GM19372 (cell line): Measurements from ENCODE around the gene CTNNA3.

ENCODE experiments used
- ATAC-seq: cut with Tn5 transposase; IDR thresholded peaks from one replicate; pipeline ENCODE4 v1.9.1; 2021; ENCODE audit warnings: mild to moderate bottlenecking, low read depth, moderate library complexity; ENCODE audit not compliant: unreplicated experiment

Gene CTNNA3

GRCh38 chr10:66218981-66219587 lies 1476.9 kb downstream of the CTNNA3 start:
- no peak for ATAC-seq

- no peak for ATAC-seq
These were observed 1477.7 kb downstream of the CTNNA3 start for GRCh38 chr10:66218289-66218688.

- no peak for ATAC-seq
These were observed 1480.1 kb downstream of the CTNNA3 start for GRCh38 chr10:66215920-66216319.

DNA sequence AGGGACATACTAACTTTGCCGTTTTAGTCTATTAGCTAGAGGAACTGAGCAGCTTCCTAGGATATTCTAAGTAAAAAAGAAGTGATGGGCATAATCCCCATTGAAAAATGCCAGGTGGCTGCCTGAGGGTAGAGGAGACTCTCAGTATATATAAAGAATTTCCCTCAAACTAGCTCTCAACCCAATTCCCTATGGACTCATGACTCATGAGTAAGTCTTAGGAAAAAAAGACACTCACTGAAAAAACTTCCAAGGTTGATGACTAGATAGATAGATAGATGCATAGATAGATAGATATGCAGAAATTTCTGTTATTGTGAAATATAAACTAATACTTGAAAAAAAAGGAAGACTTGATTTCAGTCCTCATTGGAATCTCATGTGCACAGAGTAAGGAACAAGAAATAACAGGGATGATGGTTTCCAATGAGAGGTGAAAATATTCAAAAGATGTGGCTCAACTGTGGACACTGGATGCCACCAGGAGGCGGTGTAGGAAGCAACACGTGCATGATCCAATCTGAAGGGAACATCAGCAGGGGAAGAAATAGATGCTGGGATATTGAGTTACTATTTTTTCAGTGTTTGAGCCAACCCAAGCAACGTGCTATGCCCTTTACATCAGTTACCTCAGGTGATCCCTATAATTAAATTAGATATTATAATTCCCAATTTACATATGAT lies 1481.1 kb downstream of the CTNNA3 start:
- ATAC-seq = no peak

GRCh38 chr10:66209025-66209424 lies 1487.0 kb downstream of the CTNNA3 start:
- no peak for ATAC-seq

DNA sequence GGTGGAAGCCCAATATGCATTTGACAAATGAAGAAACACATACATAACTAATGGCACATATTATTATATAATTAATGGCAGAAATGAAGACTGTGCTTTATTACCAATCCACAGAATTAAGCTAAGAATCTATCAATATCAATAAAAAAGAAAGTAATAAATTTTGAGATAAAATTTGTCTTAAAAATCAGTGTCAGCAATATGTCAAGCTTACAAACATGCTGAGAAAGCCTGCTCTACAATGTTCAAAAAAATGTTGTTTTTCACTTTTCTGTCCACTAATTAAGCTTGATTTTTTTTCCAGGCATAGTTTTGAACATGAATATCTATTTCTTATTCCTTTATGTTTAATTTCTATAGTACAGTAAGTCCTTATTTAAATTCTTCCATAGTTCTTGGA lies 1491.2 kb downstream of the CTNNA3 start:
- ATAC-seq = no peak

DNA sequence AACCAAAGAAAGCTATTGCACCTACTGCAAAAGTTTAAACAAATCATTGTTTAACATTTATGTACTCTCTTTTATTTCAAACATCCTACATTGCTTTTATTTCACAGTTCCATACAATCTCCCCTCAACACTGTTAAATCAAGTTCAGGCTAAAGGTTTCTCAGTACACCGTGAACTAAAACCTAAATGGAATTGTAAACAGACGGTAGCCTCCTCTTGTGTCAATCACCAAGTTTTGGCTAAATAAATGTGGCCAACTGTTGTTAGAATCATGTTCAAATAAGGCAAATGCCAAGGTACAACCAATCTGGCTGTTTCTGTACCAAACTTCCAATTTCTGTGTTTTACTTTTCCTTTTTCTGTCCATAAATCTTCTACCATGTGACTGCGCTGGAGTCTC lies 1493.9 kb downstream of the CTNNA3 start:
- ATAC-seq = no peak

DNA sequence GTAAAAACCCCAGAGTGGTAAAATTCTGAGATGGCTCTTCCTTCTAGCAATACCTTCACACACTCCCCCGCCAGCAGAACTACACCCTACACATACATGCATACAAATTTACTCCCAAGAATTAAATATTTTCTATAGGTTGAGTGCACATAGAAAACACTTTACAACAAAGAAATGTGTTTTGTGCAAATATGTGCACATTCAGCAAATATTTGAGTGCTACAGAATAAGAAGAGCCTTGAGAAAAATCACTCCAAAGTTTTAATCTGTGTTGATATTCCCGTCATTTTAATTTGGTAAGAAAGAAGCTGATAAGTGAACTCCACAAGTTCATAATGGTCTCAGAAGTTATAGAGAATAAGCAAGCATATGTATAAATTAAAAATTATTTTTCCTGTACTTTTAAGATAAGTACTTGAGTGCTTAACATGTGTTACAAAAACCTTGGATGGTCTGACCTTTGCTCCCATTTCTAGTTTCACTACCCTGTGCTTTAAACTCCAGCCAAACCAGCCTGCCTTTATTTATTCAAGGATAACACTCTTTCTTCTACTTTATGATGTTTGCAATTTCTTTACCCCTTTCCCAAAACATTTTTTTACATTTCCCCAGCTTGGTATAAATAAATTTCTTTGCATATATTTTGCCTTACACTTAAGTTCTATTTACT lies 1503.7 kb downstream of the CTNNA3 start:
- no peak for ATAC-seq

DNA sequence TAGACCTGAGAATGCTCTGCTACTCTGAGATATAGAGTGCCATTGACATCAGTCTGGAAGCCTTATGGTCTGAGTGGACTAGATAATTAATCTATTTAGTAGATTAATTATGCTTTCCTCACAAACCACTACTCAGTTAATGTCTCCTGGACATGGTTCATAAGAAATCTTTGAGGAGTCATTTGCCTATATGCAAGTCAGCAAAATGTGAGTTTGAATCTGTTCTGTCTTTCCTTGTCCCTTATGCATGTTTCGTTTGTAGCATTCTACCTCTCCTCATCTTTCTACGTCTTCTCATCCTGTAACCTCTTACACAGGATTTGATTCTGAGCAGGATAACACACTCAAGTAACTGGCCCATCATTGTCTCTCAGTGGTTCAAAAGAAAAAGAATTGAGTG lies 1505.6 kb downstream of the CTNNA3 start:
- no peak for ATAC-seq

DNA sequence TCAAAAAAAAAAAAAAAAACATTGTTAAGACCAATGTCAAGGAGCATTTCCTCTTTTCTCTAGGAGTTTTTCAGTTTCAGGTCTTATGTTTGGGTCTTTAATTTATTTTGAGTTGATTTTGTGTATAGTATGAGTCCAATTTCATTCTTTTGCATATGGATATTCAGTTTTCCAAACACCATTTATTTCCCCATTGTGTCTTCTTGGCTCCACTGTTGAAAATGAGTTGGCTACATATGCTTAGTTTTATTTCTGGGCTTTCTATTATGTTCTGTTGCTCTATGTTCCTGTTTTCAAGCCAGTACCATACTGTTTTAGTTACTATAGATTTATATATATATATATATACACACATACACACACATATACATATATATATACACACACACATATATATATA lies 1506.7 kb downstream of the CTNNA3 start:
- ATAC-seq = no peak

DNA sequence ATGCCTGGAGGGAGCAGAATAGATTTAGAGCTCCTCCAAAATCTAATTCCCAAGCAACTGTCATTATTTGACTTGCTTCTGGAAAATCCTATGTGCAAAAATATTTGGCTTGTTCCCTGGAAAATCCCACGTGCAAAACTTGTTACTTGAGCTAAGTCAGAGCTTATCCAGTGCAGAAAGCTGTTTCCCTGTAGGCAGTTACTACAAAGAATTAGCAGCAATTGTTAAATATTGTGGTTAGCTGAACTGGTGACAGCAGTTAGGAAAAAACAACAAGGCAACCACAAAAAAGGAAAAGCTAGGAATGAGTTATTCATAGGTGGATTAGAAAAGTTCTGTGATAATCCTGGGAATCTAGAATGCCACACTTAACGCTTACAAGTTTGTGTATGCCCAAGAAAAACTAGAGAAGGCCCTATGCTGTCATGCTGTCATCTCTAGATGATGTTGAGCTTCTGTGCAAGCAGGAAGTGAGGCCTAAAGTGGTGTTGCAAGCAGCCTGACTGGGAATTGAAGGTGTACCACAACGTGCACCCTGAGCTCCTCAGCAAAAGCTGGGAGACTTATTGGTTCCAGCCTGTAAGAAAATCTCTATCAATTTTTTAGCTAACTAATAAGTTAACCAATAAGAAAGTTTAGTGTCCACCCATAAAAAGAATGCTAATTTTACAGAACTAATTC lies 1508.8 kb downstream of the CTNNA3 start:
- no peak for ATAC-seq

DNA sequence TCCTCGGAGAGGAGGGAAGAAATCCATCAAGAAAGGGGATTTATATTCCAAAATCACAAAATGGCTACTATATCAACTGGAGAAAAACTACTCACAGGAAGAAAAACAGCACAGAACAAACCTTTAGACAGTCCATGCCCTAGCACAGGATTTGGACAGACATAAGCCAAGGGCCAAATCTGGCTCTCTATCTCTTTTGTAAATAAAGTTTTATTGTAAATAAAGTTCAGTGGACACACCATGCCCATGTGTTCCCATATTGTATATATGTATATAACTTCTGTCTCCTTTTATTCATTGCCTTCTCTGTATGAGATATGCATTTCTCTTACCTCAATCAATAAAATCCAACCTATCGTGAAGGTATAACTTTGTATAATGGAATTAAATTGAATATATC lies 1513.0 kb downstream of the CTNNA3 start:
- ATAC-seq = no peak

GRCh38 chr10:66180581-66181318 lies 1515.2 kb downstream of the CTNNA3 start:
- peak; percentile 83 for ATAC-seq

DNA sequence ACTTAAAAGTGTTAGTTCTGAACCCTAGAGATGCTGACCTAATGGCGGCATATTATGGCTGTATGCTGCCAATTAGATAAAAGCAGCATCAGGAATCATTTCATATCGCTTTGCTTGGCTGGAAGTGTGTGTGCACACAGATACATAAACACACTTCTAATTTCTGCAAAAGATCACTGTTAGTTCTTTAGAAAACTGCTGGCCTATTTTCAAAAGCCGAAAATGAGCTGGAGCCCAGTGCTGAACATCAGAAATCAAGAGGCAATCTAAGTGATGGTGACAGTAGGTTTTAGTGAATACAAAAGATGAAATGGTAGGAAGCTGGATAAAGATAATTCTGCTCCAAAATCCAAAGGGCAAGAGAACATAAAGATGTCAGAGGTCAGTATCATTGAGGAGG lies 1516.0 kb downstream of the CTNNA3 start:
- no peak for ATAC-seq

DNA sequence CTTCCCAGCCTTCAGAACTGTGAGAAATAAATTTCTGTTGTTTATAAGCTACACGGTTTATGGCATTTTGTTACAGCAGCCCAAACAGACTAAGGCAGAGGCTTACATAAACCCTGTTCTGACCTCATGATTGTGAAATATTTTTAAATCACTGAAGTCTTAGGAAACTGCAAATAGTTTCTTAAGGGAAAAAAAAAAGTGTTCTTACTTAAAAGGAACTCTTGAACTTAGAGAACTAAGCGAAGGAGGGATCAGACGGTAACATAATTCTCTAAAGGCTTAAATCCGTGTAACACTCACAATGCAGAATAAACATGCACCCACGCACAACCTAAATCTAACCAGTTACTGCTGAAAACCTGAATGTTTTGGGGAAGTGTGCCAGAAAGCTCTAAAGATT lies 1519.2 kb downstream of the CTNNA3 start:
- ATAC-seq = no peak

- no peak for ATAC-seq
These were observed 1528.2 kb downstream of the CTNNA3 start for GRCh38 chr10:66167816-66168215.

- no peak for ATAC-seq
These were observed 1533.3 kb downstream of the CTNNA3 start for GRCh38 chr10:66162560-66163143.

- ATAC-seq = no peak
These were observed 1544.6 kb downstream of the CTNNA3 start for GRCh38 chr10:66151346-66151745.

DNA sequence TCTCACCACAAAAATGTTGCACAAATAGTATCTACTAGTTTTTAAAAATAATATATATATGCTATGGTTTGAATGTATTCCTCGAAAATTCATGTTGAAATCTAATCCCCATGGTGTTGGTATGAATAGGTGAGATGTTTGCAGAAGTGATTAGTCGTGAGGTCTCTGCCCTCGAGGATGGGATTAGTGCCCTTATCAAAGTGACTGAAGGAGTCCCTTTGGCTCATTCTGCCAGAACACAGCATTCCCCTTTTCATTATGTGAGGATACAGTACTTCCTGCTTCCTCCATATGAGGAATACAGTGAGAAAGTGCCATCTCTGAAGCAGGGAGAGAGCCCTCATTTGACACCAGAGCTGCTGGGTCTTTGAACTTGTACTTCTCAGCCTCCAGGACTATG lies 1547.7 kb downstream of the CTNNA3 start:
- no peak for ATAC-seq

GRCh38 chr10:66144016-66144415 lies 1552.0 kb downstream of the CTNNA3 start:
- ATAC-seq = no peak
